ENCODE data around the gene MAGEA9B.

DNA sequence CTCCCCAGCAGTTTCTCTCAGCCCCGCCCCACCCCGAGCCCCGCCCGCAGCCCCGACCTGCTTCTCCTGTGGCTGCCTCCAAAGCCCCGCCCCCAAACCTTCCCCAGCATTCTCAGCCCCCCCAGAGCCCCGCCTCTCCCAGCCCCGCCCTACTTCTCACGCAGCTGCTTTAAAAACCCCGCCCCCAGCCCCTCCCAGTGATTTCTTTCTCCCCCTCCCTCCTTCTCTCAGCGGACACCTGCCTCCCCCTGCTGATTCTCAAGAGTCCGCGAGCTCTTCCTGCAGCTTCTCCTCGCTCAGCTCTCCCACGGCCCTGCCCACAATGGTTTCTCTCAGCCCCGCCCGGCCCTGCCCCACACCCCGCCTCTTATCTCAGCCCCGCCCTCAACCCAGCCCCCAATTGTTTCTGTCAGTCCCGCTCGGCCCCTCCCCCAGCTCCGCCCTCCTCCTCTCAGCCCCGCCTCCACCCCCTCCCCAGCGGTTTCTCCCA is 47.1 kb downstream of the MAGEA9B start:
- TF ChIP-seq FOXM1 (IDR thresholded peaks at IDR 0.05; ENCODE audit: borderline replicate concordance, low read depth), result no peak
- TF ChIP-seq CREB1 (IDR thresholded peaks at IDR 0.05; ENCODE audit: low read depth), result no peak
- no peak for TF ChIP-seq TAF1 (IDR thresholded peaks at IDR 0.05; ENCODE audit: low read depth)
- TF ChIP-seq RAD21 (IDR thresholded peaks at IDR 0.05; ENCODE audit: low read depth), result no peak
- TF ChIP-seq ZBTB7A (IDR thresholded peaks at IDR 0.05; ENCODE audit: low read depth), result no peak
- no peak for TF ChIP-seq EP300 (IDR thresholded peaks at IDR 0.05; ENCODE audit: borderline replicate concordance)
- no peak for TF ChIP-seq NFIC (IDR thresholded peaks at IDR 0.05)
- TF ChIP-seq YY1 (IDR thresholded peaks at IDR 0.05; ENCODE audit: low read depth), result no peak
- TF ChIP-seq CEBPB (IDR thresholded peaks at IDR 0.05), result no peak

Measured in Ishikawa (cell line).